Nucleus accumbens (tissue), 56 donors: Measurements from ENCODE around the gene FBXO46.
A peak's percentile ranks its signal among the peaks of the same experiment; 100 is the strongest.
"Not testable (repeated sequence)": the region's sequence is repeated elsewhere in the genome, so short reads cannot be mapped to it uniquely, and the experiment has no call there.

ENCODE experiments used
- DNase-seq, 56 donors: peaks; one replicate each; lab custom pipeline; 2025; lab: John Stamatoyannopoulos, UW

FBXO46 gene

GRCh38 chr19:45733160-45733810 lies 2.6 kb upstream of the FBXO46 start, which contains the start of gene MEIOSIN:
MEIOSIN (plus strand) TSS chr19:45733439; CDS start chr19:45735377, 1,938 bp downstream.
- no peak for DNase-seq

GRCh38 chr19:45729800-45730290 lies 851 bp downstream of the FBXO46 start:
- peak in 2 of 56 donors; percentile 8 to 21 for DNase-seq

- DNase-seq, result not testable (repeated sequence)
Measured at GRCh38 chr19:45728683-45729082, 2.0 kb downstream of the FBXO46 start.

GRCh38 chr19:45720065-45720464 lies 10.6 kb downstream of the FBXO46 start:
- not testable (repeated sequence) for DNase-seq

- DNase-seq, result peak in 4 of 56 donors; percentile 35 to 54 (median 38)
Measured at GRCh38 chr19:45717983-45718650, 12.6 kb downstream of the FBXO46 start.

- peak; percentile 90 to 100 (median 99) for DNase-seq
Measured at GRCh38 chr19:45717131-45717982, 13.3 kb downstream of the FBXO46 start.

GRCh38 chr19:45716359-45717130 lies 14.2 kb downstream of the FBXO46 start:
- DNase-seq, result peak in 19 of 56 donors; percentile 9 to 74 (median 44)

GRCh38 chr19:45715139-45715538 lies 15.6 kb downstream of the FBXO46 start:
- DNase-seq, result no peak

- DNase-seq, result no peak
Measured at GRCh38 chr19:45713141-45713540, 17.6 kb downstream of the FBXO46 start.

- no peak for DNase-seq
Measured at GRCh38 chr19:45712699-45713067, 18.0 kb downstream of the FBXO46 start.

- DNase-seq, result no peak
Measured at GRCh38 chr19:45711851-45712698, 18.6 kb downstream of the FBXO46 start.

GRCh38 chr19:45710356-45711130 lies 20.2 kb downstream of the FBXO46 start:
- DNase-seq, result peak in 6 of 56 donors; percentile 4 to 26 (median 8)

GRCh38 chr19:45705710-45706415 lies 24.8 kb downstream of the FBXO46 start:
- DNase-seq, result no peak

- no peak for DNase-seq
Measured at GRCh38 chr19:45705115-45705514, 25.6 kb downstream of the FBXO46 start.

GRCh38 chr19:45701676-45702075 lies 29.0 kb downstream of the FBXO46 start:
- no peak for DNase-seq

GRCh38 chr19:45693106-45693788 lies 37.4 kb downstream of the FBXO46 start:
- DNase-seq, result peak in 51 of 56 donors; percentile 2 to 84 (median 43)
